Pancreas (tissue), 10 donors: Measurements from ENCODE around the gene PTPRD. TPM values are rescaled to one million over a fixed set of nuclear protein-coding genes. Genes with fewer than 3 reads are reported as not detected.

Source experiments
- ATAC-seq, 4 donors: fragments of 200-7000 bp; cut with Tn5 transposase; one replicate each; pipeline versions ENCODE4 v1.8.0 to v1.9.1; 2020; ENCODE audit warnings: mild to moderate bottlenecking in 4 of 4, moderate library complexity in 4 of 4
- DNase-seq, 6 donors: peaks; one replicate each; pipeline ENCODE4 v3.0.0-alpha.2; 2020
- FAIRE-seq: peaks from 2 replicates; lab custom pipeline; 2012; peaks lifted over from hg19 to GRCh38; lab: Jason Lieb, UNC
- H3K27ac ChIP-seq, 4 donors: fragments of 200-600 bp; sonication (generic); 1 replicate in 3 of 4; 2 replicates in 1 of 4; pipeline versions ENCODE4 v1.5.0 to v1.8.0; 2020
- H3K27me3 ChIP-seq, 4 donors: fragments of 200-600 bp; one replicate each; pipeline ENCODE4 v1.8.0; 2021
- H3K36me3 ChIP-seq, 3 donors: fragments of 200-600 bp; sonication (generic) in 1 of 3; one replicate each; pipeline versions ENCODE4 v1.5.0 to v1.8.0; 2020 to 2021
- H3K4me1 ChIP-seq, 3 donors: fragments of 200-600 bp; one replicate each; pipeline ENCODE4 v1.8.0; 2021
- H3K4me3 ChIP-seq, 4 donors: fragments of 200-600 bp; sonication (generic) in 2 of 4; one replicate each; pipeline versions ENCODE4 v1.5.0 to v1.8.0; 2020 to 2021
- H3K9me3 ChIP-seq, 4 donors: fragments of 200-600 bp; one replicate each; pipeline ENCODE4 v1.8.0; 2021
- WGBS, 2 donors: extraction: QIAGEN DNeasy Blood & Tissue Kit; methylation state at CpG; one replicate each; pipeline ENCODE4 v1.1.7; 2013; 5-methylcytosine and 5-hydroxymethylcytosine counted together
- intact Hi-C, 3 donors: fragments of 100-400 bp; cut with DNase I; formaldehyde crosslinking; loops; one replicate each; pipeline versions ENCODE4 v1.11.1 to v1.14.2; 2022
- polyA plus RNA-seq, 2 donors: library from polyadenylated mRNA; stranded (reverse); fragments of 200-250 nt; gene quantifications; one replicate each; pipeline ENCODE4 v1.2.3, GENCODE V29; 2013
- total RNA-seq, 6 donors: library from RNA; stranded (reverse); fragmentation: NEBNext Ultra II Directional in 4 of 6; extraction: Animal tissue kit (Norgen Biotek cat#: 25700) in 4 of 6; gene quantifications; one replicate each; pipeline versions ENCODE4 v1.2.1 to v1.2.4, GENCODE V29; 2021 to 2023
- TF ChIP-seq, protein P1 (sequence below), 4 donors: fragments of 200-600 bp; sonication (generic) in 3 of 4; IDR thresholded peaks; one replicate each; pipeline versions ENCODE4 v1.5.0 to v1.8.0; 2021; ENCODE audit warnings: antibody characterized with exemption in 4 of 4
- donor health status: healthy with polysubstance abuse.
- donor health status: DM: no; HTN: no; CAD: no; lungs with moderate emphysema.
- donor health status: DM: no; HTN: no; CAD: no.
- donor health status: control.
- donor health status: control.
- donor health status: Bipolar disorder and iron deficiency.
- donor health status: DM: yes; HTN: yes; CAD: no.
- donor health status: DM: no; HTN: no; CAD: no.
- donor health status: DM: no; HTN: no; CAD: no.
- donor health status: DM: yes; HTN: yes; CAD: no.

The PTPRD gene
- total and polyA plus RNA-seq, 8 donors, result 2.1 to 21.7 (median 5.1) TPM

DNA sequence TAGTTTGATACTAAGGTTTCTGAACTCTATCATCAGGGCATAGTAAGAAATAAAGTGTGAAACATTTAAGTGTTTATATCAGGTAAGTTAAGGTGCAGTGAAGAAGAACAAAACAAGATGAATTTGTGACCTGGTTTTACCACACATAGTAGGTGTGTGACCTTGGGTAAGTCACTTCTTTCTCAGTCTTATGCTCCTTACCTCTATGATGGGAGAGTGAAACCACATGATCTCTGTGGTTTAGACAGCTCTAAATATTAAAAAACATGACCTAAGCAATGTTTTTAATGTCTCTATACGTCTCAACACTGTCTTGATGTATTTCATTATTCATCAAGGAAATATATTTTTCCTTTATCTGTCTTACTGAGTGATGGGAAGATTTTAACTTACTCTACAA lies 2183.6 kb downstream of the PTPRD start:
- WGBS, 2 donors, result 78 to 95% methylated on average over 1 of the region's 1 CpG
- Histone ChIP-seq H3K4me3 (no peak overlapping the region), H3K9me3 (no peaks in the 10 kb centered on the region), H3K4me1 (no peaks in the 10 kb centered on the region), H3K36me3 (no peaks in the 10 kb centered on the region), H3K27me3 (no peaks in the 10 kb centered on the region), H3K27ac (no peak overlapping the region)
- FAIRE-seq, result no peak
- ATAC-seq, result no peak
- intact Hi-C loops, result no loop called here
- no peak for DNase-seq
- TF ChIP-seq, protein P1, sequence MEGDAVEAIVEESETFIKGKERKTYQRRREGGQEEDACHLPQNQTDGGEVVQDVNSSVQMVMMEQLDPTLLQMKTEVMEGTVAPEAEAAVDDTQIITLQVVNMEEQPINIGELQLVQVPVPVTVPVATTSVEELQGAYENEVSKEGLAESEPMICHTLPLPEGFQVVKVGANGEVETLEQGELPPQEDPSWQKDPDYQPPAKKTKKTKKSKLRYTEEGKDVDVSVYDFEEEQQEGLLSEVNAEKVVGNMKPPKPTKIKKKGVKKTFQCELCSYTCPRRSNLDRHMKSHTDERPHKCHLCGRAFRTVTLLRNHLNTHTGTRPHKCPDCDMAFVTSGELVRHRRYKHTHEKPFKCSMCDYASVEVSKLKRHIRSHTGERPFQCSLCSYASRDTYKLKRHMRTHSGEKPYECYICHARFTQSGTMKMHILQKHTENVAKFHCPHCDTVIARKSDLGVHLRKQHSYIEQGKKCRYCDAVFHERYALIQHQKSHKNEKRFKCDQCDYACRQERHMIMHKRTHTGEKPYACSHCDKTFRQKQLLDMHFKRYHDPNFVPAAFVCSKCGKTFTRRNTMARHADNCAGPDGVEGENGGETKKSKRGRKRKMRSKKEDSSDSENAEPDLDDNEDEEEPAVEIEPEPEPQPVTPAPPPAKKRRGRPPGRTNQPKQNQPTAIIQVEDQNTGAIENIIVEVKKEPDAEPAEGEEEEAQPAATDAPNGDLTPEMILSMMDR (IDR thresholded peaks at IDR 0.05), result no peak

DNA sequence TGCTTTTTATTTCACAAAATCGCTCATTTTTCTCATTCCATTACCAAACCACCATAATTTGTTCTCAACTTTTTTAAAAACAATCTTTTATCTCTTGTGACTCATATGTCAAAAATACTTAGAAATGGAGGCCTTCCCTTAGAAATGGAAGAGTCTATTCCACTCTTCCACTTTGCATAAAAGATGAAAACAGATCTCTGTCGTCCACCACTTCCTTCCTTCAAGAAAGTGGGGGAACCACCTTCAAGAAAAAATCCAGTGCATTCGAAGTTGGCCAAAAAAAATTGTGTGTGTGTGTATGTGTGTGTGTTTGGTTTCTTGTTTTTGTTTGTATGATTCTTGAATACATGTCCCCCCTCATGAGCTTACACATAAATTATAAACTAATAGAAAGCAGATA lies 2184.4 kb downstream of the PTPRD start:
- H3K27me3 ChIP-seq, result no peaks in the 10 kb centered on the region
- TF ChIP-seq, protein P1 (IDR thresholded peaks at IDR 0.05), result no peak

DNA sequence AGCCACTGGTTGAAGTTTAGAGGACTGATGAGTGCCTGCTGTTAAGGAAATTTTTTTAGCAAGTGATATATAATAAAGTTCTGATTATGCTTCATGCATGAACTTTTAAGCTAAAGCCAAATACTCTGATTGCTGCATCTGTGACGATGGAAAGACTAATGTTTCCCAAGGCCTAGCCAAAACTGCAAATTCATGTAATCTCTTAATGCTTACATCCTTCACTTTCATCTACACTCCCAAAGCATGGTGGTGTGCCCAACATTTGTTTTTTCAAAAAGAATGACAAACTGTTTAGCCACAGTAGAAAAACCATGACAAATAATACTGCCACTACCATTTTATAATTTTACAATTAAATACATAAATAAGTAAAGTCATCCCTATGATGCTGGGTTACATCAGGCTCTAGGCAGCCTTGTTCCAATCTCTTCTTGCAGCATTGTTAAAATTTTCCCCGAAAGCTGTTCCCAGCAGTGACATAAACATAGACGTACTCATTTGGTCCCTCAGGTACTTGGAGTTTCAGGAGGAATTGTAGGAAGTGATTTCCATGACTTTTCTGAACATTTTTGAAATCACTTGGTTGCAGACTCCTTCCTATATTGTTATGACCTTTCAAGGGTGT lies 2187.9 kb downstream of the PTPRD start:
- DNase-seq (no peak), FAIRE-seq (no peak)
- WGBS, 2 donors, result 78 to 84% methylated on average over 3 of the region's 3 CpGs

More for the DNA sequence above, 2184.4 kb downstream of the PTPRD start:
- Histone ChIP-seq H3K9me3 (no peaks in the 10 kb centered on the region), H3K4me3 (no peak overlapping the region), H3K36me3 (no peaks in the 10 kb centered on the region), H3K4me1 (no peaks in the 10 kb centered on the region), H3K27ac (no peak overlapping the region)
- 62 to 73% methylated on average over 3 of the region's 3 CpGs for WGBS, 2 donors
- FAIRE-seq, result no peak
- intact Hi-C loops, result no loop called here
- no peak for ATAC-seq
- DNase-seq, result no peak

DNA sequence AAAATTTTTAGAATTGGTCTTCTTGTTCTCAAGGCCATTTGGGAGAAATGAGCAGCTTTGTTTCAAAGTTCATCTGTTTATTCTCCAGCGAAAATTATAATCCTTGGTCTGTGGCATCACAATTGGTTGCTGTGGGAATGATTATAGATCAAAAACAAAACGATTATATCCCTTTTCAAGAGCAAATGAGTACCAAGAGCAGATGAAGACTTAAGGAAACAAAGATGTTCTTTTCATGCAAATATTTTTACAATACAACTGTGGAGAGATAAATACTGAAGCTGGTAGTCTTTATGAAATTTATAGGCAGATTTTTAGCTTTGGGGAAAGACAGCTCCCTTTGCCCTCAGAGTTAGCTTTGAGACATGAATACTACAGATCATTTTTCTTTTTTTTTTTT lies 2192.4 kb downstream of the PTPRD start:
- intact Hi-C loops, result no loop called here
- H3K4me1 ChIP-seq, result no peaks in the 10 kb centered on the region
- no peaks in the 10 kb centered on the region for H3K27me3 ChIP-seq
- no peak overlapping the region for H3K27ac ChIP-seq
- DNase-seq (no peak), ATAC-seq (no peak), FAIRE-seq (no peak)
- no peak overlapping the region for H3K4me3 ChIP-seq
- TF ChIP-seq, protein P1 (IDR thresholded peaks at IDR 0.05), result no peak
- H3K36me3 ChIP-seq, result no peaks in the 10 kb centered on the region
- WGBS, 2 donors, result 35 to 58% methylated on average over 2 of the region's 2 CpGs
- H3K9me3 ChIP-seq, result no peaks in the 10 kb centered on the region

More for the DNA sequence above, 2187.9 kb downstream of the PTPRD start:
- intact Hi-C loops, result no loop called here
- no peak for ATAC-seq
- Histone ChIP-seq H3K9me3 (no peaks in the 10 kb centered on the region), H3K36me3 (no peaks in the 10 kb centered on the region), H3K4me1 (no peaks in the 10 kb centered on the region), H3K4me3 (no peak overlapping the region), H3K27me3 (no peaks in the 10 kb centered on the region), H3K27ac (no peak overlapping the region)
- TF ChIP-seq, protein P1 (IDR thresholded peaks at IDR 0.05), result no peak

DNA sequence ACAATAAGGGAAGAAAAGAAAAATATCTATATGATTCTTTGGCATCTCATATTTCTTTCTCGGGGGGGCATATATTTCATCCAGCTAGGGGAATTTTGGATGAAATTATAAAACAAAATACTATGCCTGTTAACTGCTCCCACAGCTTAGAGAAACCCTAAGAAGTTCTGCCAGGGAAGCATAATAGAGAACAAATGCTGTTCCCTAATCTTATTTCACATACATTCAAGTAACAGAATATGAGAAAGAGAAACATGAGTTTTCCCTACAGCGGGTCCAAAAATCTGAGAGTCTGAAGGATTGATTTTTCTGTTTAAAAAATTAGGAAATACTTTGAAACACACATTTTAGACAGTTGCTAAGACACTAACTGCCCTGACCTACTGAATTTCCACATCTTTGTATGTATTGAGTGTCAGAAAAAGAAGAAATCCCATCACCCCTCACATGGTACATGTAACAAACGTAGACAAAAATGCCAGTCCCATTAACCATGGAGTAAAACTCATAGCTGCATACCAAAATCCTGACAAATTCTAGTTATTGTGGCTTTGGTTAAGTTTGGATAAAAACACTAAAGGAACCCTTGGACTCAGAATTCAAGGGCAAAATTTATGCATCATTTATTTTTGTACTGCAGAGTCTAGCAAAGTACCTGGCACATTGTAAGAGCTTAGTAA lies 2193.1 kb downstream of the PTPRD start:
- H3K36me3 ChIP-seq, result no peaks in the 10 kb centered on the region
- ATAC-seq, result no peak
- H3K4me3 ChIP-seq, result no peak overlapping the region
- TF ChIP-seq, protein P1 (IDR thresholded peaks at IDR 0.05), result no peak
- no peak for FAIRE-seq
- 66 to 80% methylated on average over 3 of the region's 3 CpGs for WGBS, 2 donors
- no peak for DNase-seq
- H3K9me3 ChIP-seq, result no peaks in the 10 kb centered on the region
- no peak overlapping the region for H3K27ac ChIP-seq
- intact Hi-C loops, result no loop called here
- H3K4me1 ChIP-seq, result no peaks in the 10 kb centered on the region
- H3K27me3 ChIP-seq, result no peaks in the 10 kb centered on the region
